Stimulated activated naive CD4-positive, alpha-beta T cell (primary cell): ENCODE measurements around the gene STX11.
A peak's percentile ranks its signal among the peaks of the same experiment; 100 is the strongest.

Source experiments
- DNase-seq, 6 experiments: peaks; one replicate each; lab custom pipeline; 2025; lab: John Stamatoyannopoulos, UW

STX11 gene

GRCh38 chr6:144215402-144215931 lies 65.2 kb downstream of the STX11 start:
- DNase-seq = peak in 2 of 6 experiments; percentile 24 to 32

DNA sequence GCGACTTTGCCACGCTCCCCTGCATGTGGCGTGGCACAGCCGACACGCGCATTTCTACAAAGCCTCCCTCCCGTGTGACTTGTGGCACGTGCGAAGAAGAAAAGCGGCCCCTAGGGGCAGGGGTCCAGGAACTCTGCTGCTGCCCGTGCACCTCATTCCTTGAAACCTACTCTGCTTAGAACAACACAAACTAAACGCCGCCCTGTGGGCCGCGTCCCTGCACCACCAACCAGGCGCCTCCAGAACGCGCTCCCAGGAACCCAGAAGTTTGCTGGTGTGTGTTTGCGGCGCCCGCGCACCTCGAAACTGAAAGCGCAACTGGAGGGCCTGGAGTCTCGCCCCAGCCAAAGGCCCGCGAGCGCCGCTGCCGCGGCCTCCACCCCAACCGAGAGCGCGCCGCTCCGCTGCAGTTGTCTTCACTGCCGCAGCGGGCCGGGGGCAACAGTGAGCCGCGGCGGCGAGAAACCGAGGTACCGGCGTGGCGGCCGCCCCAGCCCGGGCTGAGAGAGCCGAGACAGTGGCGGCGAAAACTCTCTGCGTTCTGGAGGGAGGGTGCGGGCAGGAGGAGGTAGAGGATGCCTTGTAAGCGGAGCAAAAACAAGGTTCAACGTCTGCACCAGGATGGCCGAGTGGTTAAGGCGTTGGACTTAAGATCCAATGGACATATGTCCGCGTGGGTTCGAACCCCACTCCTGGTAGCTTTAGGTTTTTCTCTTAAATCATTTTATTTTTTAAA lies 65.8 kb downstream of the STX11 start:
- peak; percentile 89 to 99 (median 94) for DNase-seq

DNA sequence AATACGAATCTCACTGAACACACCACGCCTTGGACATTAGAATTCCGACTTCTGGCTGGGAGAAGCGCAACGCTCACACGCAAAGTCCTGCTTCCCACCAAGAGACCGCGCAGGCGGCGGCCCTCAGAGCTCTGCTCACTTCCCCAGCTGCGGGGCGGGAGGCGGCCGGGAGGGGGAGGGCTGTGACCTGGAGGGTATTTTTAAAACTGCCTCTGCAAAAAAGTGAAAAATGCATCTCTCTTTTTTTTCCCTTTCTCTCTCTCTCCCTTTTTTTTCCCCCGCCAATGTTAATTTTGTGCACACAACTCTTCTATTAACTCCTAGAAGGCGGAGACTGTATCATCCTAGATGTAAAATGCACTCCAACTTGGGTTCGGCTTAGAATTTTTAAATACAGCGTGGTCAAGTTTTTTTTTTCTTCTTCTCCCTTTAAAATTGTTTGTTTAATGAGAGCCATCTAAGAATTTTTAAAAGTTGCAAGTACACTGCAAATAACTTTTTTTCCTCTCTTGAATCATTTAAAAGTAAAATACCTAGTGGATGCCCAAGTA lies 66.4 kb downstream of the STX11 start:
- peak in 4 of 6 experiments; percentile 56 to 74 (median 72) for DNase-seq

GRCh38 chr6:144217264-144217663 lies 66.9 kb downstream of the STX11 start:
- DNase-seq = peak in 2 of 6 experiments; percentile 4 to 12

GRCh38 chr6:144217797-144218196 lies 67.5 kb downstream of the STX11 start:
- no peak for DNase-seq

DNA sequence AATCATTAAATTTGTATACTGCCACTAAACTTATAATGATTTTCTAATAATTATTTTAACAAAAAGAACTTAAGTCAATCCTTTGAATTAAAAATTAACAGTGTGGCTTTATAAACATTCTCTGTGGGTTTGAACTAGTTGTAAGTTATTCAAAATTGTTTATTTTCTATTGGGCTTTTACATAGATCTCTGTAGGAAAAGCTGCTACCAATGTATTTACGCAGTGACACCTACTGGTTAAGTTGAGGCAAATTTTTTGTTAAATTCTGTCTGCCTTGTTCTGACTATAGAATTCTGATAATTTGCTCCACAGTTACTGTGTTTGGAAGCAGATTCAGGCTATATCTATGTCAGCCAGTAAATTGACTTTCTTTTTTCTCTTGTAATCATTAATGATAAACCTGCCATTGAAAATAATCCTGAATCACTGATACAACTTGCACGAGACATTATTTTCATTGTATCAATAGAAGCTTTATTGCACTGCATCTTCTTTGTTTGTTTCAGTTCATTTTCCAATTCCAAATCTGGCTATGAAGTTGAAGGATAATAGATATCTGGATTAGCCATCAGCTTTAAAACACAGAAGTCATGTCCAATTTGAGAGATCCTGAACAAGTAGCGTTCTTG lies 68.9 kb downstream of the STX11 start:
- DNase-seq = peak in 2 of 6 experiments; percentile 35 to 56

GRCh38 chr6:144220031-144220790 lies 69.9 kb downstream of the STX11 start:
- DNase-seq = no peak

GRCh38 chr6:144223686-144224085 lies 73.4 kb downstream of the STX11 start:
- no peak for DNase-seq

- no peak for DNase-seq
Observed at GRCh38 chr6:144231721-144232120, 81.4 kb downstream of the STX11 start.

GRCh38 chr6:144232176-144232831 lies 82.0 kb downstream of the STX11 start:
- no peak for DNase-seq

DNA sequence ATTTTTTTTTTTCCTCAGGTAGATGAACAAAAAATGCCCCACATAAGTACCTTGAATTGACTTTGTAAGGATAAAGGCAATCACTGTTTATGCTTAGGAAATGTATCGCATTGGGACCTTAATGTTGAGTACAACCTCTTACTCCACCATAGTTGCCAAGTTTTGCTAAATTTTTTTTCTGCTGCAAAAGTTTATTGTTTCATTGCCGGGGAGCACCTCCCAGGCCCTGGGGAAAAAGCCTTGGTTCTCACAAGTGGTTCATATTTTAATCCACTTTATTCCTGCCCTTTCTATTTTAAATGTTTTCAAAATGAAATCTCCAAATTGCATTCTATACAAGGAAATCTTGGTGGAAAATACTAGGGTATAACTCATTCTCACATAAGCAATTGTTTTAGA lies 82.5 kb downstream of the STX11 start:
- no peak for DNase-seq

DNA sequence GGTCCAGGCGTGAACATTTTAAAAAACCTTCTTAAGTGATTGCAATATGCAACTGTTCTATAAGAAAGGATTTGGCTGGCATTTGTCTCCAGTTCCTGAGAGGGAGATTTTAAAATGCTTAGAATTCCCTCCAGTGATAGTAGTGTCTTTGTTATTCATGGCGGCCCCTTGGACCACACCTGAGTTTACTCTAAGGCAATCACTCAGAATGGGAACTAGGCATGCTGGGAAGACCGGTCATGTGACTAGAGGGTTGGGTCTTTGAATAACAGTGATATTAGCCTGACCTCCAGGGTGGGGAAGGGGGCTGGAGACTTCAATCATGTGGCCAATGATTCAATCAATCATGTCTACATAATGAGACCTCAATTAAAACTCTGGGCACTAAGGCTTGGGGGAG lies 84.1 kb downstream of the STX11 start:
- DNase-seq = no peak

GRCh38 chr6:144234935-144235334 lies 84.6 kb downstream of the STX11 start:
- DNase-seq = no peak
